ENCODE measurements around the gene MAP2K7.

MAP2K7 gene

DNA sequence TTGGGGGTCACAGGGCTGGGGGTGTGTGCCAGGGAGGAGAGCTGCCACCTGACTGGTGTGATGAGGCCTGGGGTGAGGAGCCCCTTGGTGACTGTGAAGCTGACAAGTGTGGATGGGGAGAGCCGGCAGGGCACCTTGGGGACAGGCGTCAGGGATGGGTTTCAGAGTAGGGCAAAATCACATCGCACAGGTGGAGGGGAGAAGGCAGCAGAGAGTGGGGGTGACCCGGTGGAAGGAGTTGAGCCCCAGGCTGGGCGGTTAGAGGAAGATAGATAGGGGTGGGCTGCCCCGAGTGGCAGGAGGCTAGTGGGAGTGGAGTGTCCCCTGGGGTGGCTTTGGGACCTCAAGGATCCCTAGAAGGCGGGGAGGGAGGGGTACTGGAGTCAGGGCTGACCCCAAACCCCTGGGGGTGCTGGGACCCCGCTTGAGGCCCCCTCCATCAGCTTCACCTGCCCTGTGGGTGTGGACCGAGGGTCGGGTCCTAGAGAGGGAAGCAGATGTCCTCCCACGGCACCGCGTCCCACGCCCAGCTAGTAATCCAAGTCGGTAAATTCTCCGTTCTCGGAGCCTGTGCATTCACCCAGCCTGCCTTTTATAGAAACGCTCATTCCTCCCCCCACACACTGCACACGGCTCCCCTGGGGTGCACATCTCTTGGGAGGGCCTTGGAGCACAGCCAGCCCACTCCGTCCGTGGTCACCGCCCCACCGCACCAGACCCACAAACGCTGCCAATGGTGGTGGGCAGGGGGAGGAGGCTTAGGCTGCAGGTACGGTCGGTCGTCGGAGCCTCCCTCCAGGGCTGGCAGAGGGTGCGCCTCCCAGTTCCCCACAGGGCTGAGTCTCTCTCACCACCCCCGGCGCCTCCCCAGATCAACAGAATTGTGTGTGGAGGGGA lies 19.9 kb downstream of the MAP2K7 start:
- TF ChIP-seq, protein P1, sequence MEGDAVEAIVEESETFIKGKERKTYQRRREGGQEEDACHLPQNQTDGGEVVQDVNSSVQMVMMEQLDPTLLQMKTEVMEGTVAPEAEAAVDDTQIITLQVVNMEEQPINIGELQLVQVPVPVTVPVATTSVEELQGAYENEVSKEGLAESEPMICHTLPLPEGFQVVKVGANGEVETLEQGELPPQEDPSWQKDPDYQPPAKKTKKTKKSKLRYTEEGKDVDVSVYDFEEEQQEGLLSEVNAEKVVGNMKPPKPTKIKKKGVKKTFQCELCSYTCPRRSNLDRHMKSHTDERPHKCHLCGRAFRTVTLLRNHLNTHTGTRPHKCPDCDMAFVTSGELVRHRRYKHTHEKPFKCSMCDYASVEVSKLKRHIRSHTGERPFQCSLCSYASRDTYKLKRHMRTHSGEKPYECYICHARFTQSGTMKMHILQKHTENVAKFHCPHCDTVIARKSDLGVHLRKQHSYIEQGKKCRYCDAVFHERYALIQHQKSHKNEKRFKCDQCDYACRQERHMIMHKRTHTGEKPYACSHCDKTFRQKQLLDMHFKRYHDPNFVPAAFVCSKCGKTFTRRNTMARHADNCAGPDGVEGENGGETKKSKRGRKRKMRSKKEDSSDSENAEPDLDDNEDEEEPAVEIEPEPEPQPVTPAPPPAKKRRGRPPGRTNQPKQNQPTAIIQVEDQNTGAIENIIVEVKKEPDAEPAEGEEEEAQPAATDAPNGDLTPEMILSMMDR (IDR thresholded peaks at IDR 0.05; ENCODE audit: insufficient read depth, missing control alignments) = no peak
- no peak for DNase-seq (ENCODE audit: insufficient read length, low spot score)
- no peak for FAIRE-seq

- FAIRE-seq (no peak), DNase-seq (ENCODE audit: insufficient read length, low spot score) (no peak)
- TF ChIP-seq, protein P1 (IDR thresholded peaks at IDR 0.05; ENCODE audit: insufficient read depth, missing control alignments) = no peak
These were observed 20.6 kb downstream of the MAP2K7 start for GRCh38 chr19:7924241-7924640.

DNA sequence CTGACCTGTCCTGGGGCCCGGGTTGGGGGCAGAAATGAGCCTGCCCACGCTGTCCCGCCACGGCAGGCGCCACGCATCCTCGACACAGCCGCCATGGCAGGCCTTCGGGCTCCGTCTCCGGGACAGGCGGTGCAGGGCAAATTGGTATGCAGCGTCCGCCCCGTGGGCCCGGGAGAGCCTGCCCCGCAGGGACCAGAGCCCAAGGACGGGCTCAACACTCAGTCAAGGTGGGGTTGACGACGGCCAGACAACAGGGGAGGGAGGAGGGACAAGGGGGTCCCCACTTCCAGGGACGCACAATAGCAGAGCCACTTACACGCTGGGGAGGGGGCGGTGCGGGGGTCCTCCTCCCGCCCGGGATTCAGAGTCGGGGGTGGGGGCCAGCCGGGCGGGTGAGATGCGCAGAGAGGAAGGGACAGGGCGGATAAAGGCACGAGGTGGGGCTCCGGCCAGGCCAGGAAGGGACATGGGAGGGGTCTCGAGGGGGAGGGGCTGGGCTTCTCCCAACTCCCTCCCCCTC lies 21.0 kb downstream of the MAP2K7 start:
- FAIRE-seq (no peak), DNase-seq (ENCODE audit: insufficient read length, low spot score) (no peak)
- TF ChIP-seq, protein P1 (IDR thresholded peaks at IDR 0.05; ENCODE audit: insufficient read depth, missing control alignments) = no peak

DNA sequence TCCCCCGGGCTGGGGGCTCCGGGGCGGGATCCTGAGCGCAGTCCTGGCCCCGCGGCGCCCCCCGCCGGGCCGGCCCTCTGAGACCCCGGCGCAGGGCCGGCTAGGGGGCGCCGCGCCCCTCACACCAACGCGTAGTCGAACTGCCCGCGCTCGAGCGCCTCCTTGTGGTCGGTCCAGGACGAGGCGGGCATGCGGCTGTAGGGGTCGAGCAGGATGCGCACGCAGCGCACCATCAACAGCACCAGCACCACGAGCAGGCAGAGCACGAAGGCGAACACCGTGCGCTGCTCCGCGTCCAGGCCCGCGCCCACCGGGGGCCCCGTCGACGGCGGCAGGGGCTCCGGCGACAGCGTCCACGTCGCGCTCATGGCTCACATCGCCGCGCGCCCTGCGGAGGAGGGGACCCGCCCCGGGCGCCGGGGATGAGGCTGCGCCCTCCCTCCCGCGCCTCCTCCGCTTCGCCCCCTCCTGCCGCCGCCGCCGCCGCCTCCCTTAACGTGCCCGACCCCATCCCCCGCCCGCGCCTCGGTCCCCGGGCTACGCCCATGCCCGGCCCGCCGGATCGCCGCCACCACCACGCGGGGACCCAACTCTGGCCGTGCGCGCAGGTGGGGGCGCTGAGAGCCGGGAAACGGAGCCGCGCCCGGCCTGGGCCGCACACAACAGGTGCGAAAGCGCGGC lies 21.6 kb downstream of the MAP2K7 start:
- TF ChIP-seq, protein P1 (IDR thresholded peaks at IDR 0.05; ENCODE audit: insufficient read depth, missing control alignments) = peak; percentile 91
- peak; percentile 94 for DNase-seq (ENCODE audit: insufficient read length, low spot score)
- FAIRE-seq = no peak

DNA sequence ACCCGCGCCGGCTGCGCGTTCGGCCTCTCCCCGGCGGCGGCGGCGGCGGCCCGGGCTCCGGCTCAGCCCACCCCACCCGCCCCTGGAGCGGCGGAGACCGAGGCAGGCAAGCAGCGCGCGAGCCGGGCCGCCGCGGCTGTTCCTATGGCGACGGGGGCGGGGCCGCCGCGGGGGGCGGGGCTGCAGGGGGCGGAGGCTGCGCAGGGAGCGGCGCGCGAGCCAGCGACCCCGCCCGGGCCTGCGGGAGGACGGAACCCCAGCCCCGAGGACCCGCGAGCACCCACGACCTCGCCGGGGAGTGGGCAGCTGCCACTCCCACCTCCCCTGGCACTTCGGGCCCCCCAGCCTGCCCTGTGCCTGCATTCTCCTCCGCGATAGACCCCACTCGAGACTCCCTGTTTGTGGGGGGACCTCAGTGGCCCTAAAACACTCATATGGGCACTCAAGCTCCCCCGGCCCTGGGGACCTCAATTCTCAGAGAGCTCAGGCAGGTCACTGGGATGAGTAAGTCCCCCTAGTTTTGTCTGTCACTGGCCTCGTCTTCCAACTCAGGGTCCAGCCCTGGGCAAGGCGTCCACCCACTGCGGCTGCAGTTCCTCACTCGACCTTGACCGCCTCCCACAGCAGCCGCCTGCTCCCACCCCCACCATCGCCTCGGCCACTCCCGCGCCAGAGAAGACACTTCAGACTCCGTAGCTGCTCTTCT lies 22.5 kb downstream of the MAP2K7 start, which contains the start of gene CTXN1:
CTXN1 (minus strand) TSS at position 115 of the 706 bp plus-strand sequence. CDS start 597 bp downstream, outside the sequence.
- TF ChIP-seq, protein P1 (IDR thresholded peaks at IDR 0.05; ENCODE audit: insufficient read depth, missing control alignments) = no peak
- no peak for FAIRE-seq

GRCh38 chr19:7926727-7927604 lies 23.3 kb downstream of the MAP2K7 start:
- FAIRE-seq (no peak), DNase-seq (ENCODE audit: insufficient read length, low spot score) (no peak)

More for the DNA sequence above, 22.5 kb downstream of the MAP2K7 start, which contains the start of gene CTXN1:
- peak; percentile 84 for DNase-seq (ENCODE audit: insufficient read length, low spot score)

More at GRCh38 chr19:7926727-7927604, 23.3 kb downstream of the MAP2K7 start:
- TF ChIP-seq, protein P1 (IDR thresholded peaks at IDR 0.05; ENCODE audit: insufficient read depth, missing control alignments) = no peak
